Keratinocyte (primary cell): Measurements from ENCODE around the gene CCDC102A. TPM values are rescaled to one million over a fixed set of nuclear protein-coding genes. Genes with fewer than 3 reads are reported as not detected.

Source experiments
- DNase-seq: peaks from one replicate; pipeline ENCODE4 v3.0.0-alpha.2; 2011; ENCODE audit warnings: low read depth, missing footprints, low spot score
- FAIRE-seq: peaks from 2 replicates; lab custom pipeline; 2011; peaks lifted over from hg19 to GRCh38; lab: Jason Lieb, UNC
- H2AFZ ChIP-seq: 2 replicates; pipeline ENCODE4 v1.6.0; 2012; ENCODE audit warnings: low read length, control low read depth, inconsistent platforms; ENCODE audit not compliant: control insufficient read depth
- H3K27ac ChIP-seq: 2 replicates; pipeline ENCODE4 v1.5.1; 2011; ENCODE audit warnings: low read length; ENCODE audit not compliant: control insufficient read depth, insufficient read depth
- H3K27me3 ChIP-seq: 3 replicates; pipeline ENCODE4 v1.6.0; 2011; ENCODE audit warnings: low read length; ENCODE audit not compliant: control insufficient read depth, insufficient read depth; ENCODE audit errors: extremely low read depth
- H3K36me3 ChIP-seq, 2 experiments: 2 replicates in 1 of 2; 3 replicates in 1 of 2; pipeline ENCODE4 v1.5.1; 2011; ENCODE audit warnings: low read length in 2 of 2, mild to moderate bottlenecking in 1 of 2; ENCODE audit not compliant: control insufficient read depth in 2 of 2, insufficient read depth in 2 of 2; ENCODE audit errors: extremely low read depth in 1 of 2
- H3K4me1 ChIP-seq: 3 replicates; pipeline ENCODE4 v1.5.1; 2011; ENCODE audit warnings: low read length; ENCODE audit not compliant: control insufficient read depth, insufficient read depth; ENCODE audit errors: extremely low read depth
- H3K4me2 ChIP-seq: 3 replicates; pipeline ENCODE4 v1.6.0; 2011; ENCODE audit warnings: low read depth, low read length; ENCODE audit not compliant: control insufficient read depth, insufficient read depth; ENCODE audit errors: extremely low read depth
- H3K4me3 ChIP-seq, 3 experiments: fragments of 200-600 bp in 1 of 3; sonication (generic) in 1 of 3; 2 replicates in 2 of 3; 3 replicates in 1 of 3; pipeline ENCODE4 v1.5.1; 2011 to 2016; ENCODE audit warnings: low read length in 3 of 3, mild to moderate bottlenecking in 3 of 3, control low read depth in 2 of 3, inconsistent platforms in 1 of 3, low read depth in 1 of 3, mixed read lengths in 1 of 3, mixed run types in 1 of 3, moderate library complexity in 1 of 3; ENCODE audit not compliant: control insufficient read depth in 2 of 3, insufficient read depth in 2 of 3; ENCODE audit errors: extremely low read depth in 1 of 3
- H3K79me2 ChIP-seq: 2 replicates; pipeline ENCODE4 v1.6.0; 2012; ENCODE audit warnings: low read length; ENCODE audit not compliant: control insufficient read depth, insufficient read depth
- H3K9ac ChIP-seq: 3 replicates; pipeline ENCODE4 v1.6.0; 2011; ENCODE audit warnings: low read length; ENCODE audit not compliant: control insufficient read depth, insufficient read depth; ENCODE audit errors: extremely low read depth
- H3K9me1 ChIP-seq: 3 replicates; pipeline ENCODE4 v1.6.0; 2011; ENCODE audit warnings: low read length; ENCODE audit not compliant: control insufficient read depth, insufficient read depth; ENCODE audit errors: extremely low read depth
- H3K9me3 ChIP-seq: 2 replicates; pipeline ENCODE4 v1.5.1; 2012; ENCODE audit warnings: low read depth, low read length; ENCODE audit not compliant: control insufficient read depth
- H4K20me1 ChIP-seq: 3 replicates; pipeline ENCODE4 v1.6.0; 2011; ENCODE audit warnings: low read length; ENCODE audit not compliant: control insufficient read depth, insufficient read depth; ENCODE audit errors: extremely low read depth
- CTCF ChIP-seq, 3 experiments: IDR thresholded peaks in 1 of 3; conservative IDR thresholded peaks in 1 of 3; optimal IDR thresholded peaks in 1 of 3; 2 replicates in 2 of 3; 3 replicates in 1 of 3; pipeline versions ENCODE3 to v1.5.1; 2011; ENCODE audit warnings: low read length in 3 of 3, mild to moderate bottlenecking in 3 of 3, moderate library complexity in 2 of 3, control low read depth in 1 of 3, inconsistent platforms in 1 of 3; ENCODE audit not compliant: insufficient read depth in 2 of 3; ENCODE audit errors: extremely low read depth in 1 of 3
- EZH2 ChIP-seq: IDR thresholded peaks from one replicate; pipeline ENCODE4 v1.6.1; 2012; ENCODE audit warnings: inconsistent platforms, mild to moderate bottlenecking, low read length, moderate library complexity
- dilution Hi-C: fragments of 300-500 bp; cut with MboI; formaldehyde crosslinking; loops from one replicate; pipeline ENCODE4 v1.7.0; 2020; ENCODE audit warnings: low sequenced_read_pairs; ENCODE audit not compliant: extremely low pct_ligation_motif_present
- polyA plus RNA-seq, 5 experiments: library from polyadenylated mRNA; depleted of rRNA in 3 of 5; stranded (reverse) in 3 of 5; stranded (forward) in 1 of 5; unstranded in 1 of 5; fragments of >200 nt; gene quantifications; 1 replicate in 1 of 5; 2 replicates in 3 of 5; 3 replicates in 1 of 5; pipeline versions ENCODE4 v1.2.1 to v1.2.3, GENCODE V29; 2011 to 2012; ENCODE audit warnings: missing spikeins in 2 of 5, low read depth in 1 of 5, low replicate concordance in 1 of 5

Gene CCDC102A
- polyA plus RNA-seq, 1 donor (not counting 4 experiments of a cell fraction or from before 2014, with no cell fraction given): 2.2 TPM

- Histone ChIP-seq H3K9ac (no peak overlapping the region), H3K27me3 (peaks cover 9% of the 10 kb centered on the region), H3K4me1 (peaks cover 7% of the 10 kb centered on the region), H3K9me3 (no peaks in the 10 kb centered on the region), H3K9me1 (no peaks in the 10 kb centered on the region), H3K4me2 (no peak overlapping the region), H3K79me2 (no peaks in the 10 kb centered on the region), H4K20me1 (no peaks in the 10 kb centered on the region), H3K36me3 (no peaks in the 10 kb centered on the region), H2AFZ (no peak overlapping the region), H3K4me3 (no peak overlapping the region), H3K27ac (no peak overlapping the region)
- DNase-seq (no peak), FAIRE-seq (no peak)
- dilution Hi-C loops: no loop called here
- TF ChIP-seq EZH2 (no peak), CTCF (optimal IDR thresholded peaks at IDR 0.05 in 1 of 3, IDR thresholded peaks at IDR 0.05 in 1 of 3, conservative IDR thresholded peaks at IDR 0.05 in 1 of 3; ENCODE audit: extremely low read depth in 1 of 3, insufficient read depth in 2 of 3, low read length in 3 of 3) (no peak)
Observed at GRCh38 chr16:57566436-57566835, 30.1 kb upstream of the CCDC102A start.

GRCh38 chr16:57565461-57565860, 29.1 kb upstream of the CCDC102A start:
- FAIRE-seq (no peak), DNase-seq (no peak)
- Histone ChIP-seq H2AFZ (no peak overlapping the region), H3K36me3 (no peaks in the 10 kb centered on the region), H3K4me3 (no peak overlapping the region), H4K20me1 (no peaks in the 10 kb centered on the region), H3K79me2 (no peaks in the 10 kb centered on the region), H3K9me3 (peaks cover 3% of the 10 kb centered on the region), H3K9me1 (no peaks in the 10 kb centered on the region), H3K4me2 (no peak overlapping the region), H3K4me1 (peaks cover 7% of the 10 kb centered on the region), H3K9ac (no peak overlapping the region), H3K27ac (no peak overlapping the region), H3K27me3 (peaks cover 9% of the 10 kb centered on the region)
- no peak for TF ChIP-seq EZH2
- no peak for TF ChIP-seq CTCF (optimal IDR thresholded peaks at IDR 0.05 in 1 of 3, IDR thresholded peaks at IDR 0.05 in 1 of 3, conservative IDR thresholded peaks at IDR 0.05 in 1 of 3; ENCODE audit: extremely low read depth in 1 of 3, insufficient read depth in 2 of 3, low read length in 3 of 3)
- dilution Hi-C loops: no loop called here
